Keratinocyte (primary cell): ENCODE results near the gene RHEB. TPM values are rescaled to one million over a fixed set of nuclear protein-coding genes. Genes with fewer than 3 reads are reported as not detected.

Experiments used
- DNase-seq: peaks from one replicate; pipeline ENCODE4 v3.0.0-alpha.2; 2011; ENCODE audit warnings: low read depth, missing footprints, low spot score
- FAIRE-seq: peaks from 2 replicates; lab custom pipeline; 2011; peaks lifted over from hg19 to GRCh38; lab: Jason Lieb, UNC
- H2AFZ ChIP-seq: 2 replicates; pipeline ENCODE4 v1.6.0; 2012; ENCODE audit warnings: low read length, control low read depth, inconsistent platforms; ENCODE audit not compliant: control insufficient read depth
- H3K27ac ChIP-seq: 2 replicates; pipeline ENCODE4 v1.5.1; 2011; ENCODE audit warnings: low read length; ENCODE audit not compliant: control insufficient read depth, insufficient read depth
- H3K27me3 ChIP-seq: 3 replicates; pipeline ENCODE4 v1.6.0; 2011; ENCODE audit warnings: low read length; ENCODE audit not compliant: control insufficient read depth, insufficient read depth; ENCODE audit errors: extremely low read depth
- H3K36me3 ChIP-seq, 2 experiments: 2 replicates in 1 of 2; 3 replicates in 1 of 2; pipeline ENCODE4 v1.5.1; 2011; ENCODE audit warnings: low read length in 2 of 2, mild to moderate bottlenecking in 1 of 2; ENCODE audit not compliant: control insufficient read depth in 2 of 2, insufficient read depth in 2 of 2; ENCODE audit errors: extremely low read depth in 1 of 2
- H3K4me1 ChIP-seq: 3 replicates; pipeline ENCODE4 v1.5.1; 2011; ENCODE audit warnings: low read length; ENCODE audit not compliant: control insufficient read depth, insufficient read depth; ENCODE audit errors: extremely low read depth
- H3K4me2 ChIP-seq: 3 replicates; pipeline ENCODE4 v1.6.0; 2011; ENCODE audit warnings: low read depth, low read length; ENCODE audit not compliant: control insufficient read depth, insufficient read depth; ENCODE audit errors: extremely low read depth
- H3K4me3 ChIP-seq, 3 experiments: fragments of 200-600 bp in 1 of 3; sonication (generic) in 1 of 3; 2 replicates in 2 of 3; 3 replicates in 1 of 3; pipeline ENCODE4 v1.5.1; 2011 to 2016; ENCODE audit warnings: low read length in 3 of 3, mild to moderate bottlenecking in 3 of 3, control low read depth in 2 of 3, inconsistent platforms in 1 of 3, low read depth in 1 of 3, mixed read lengths in 1 of 3, mixed run types in 1 of 3, moderate library complexity in 1 of 3; ENCODE audit not compliant: control insufficient read depth in 2 of 3, insufficient read depth in 2 of 3; ENCODE audit errors: extremely low read depth in 1 of 3
- H3K79me2 ChIP-seq: 2 replicates; pipeline ENCODE4 v1.6.0; 2012; ENCODE audit warnings: low read length; ENCODE audit not compliant: control insufficient read depth, insufficient read depth
- H3K9ac ChIP-seq: 3 replicates; pipeline ENCODE4 v1.6.0; 2011; ENCODE audit warnings: low read length; ENCODE audit not compliant: control insufficient read depth, insufficient read depth; ENCODE audit errors: extremely low read depth
- H3K9me1 ChIP-seq: 3 replicates; pipeline ENCODE4 v1.6.0; 2011; ENCODE audit warnings: low read length; ENCODE audit not compliant: control insufficient read depth, insufficient read depth; ENCODE audit errors: extremely low read depth
- H3K9me3 ChIP-seq: 2 replicates; pipeline ENCODE4 v1.5.1; 2012; ENCODE audit warnings: low read depth, low read length; ENCODE audit not compliant: control insufficient read depth
- H4K20me1 ChIP-seq: 3 replicates; pipeline ENCODE4 v1.6.0; 2011; ENCODE audit warnings: low read length; ENCODE audit not compliant: control insufficient read depth, insufficient read depth; ENCODE audit errors: extremely low read depth
- CTCF ChIP-seq, 3 experiments: IDR thresholded peaks in 1 of 3; conservative IDR thresholded peaks in 1 of 3; optimal IDR thresholded peaks in 1 of 3; 2 replicates in 2 of 3; 3 replicates in 1 of 3; pipeline versions ENCODE3 to v1.5.1; 2011; ENCODE audit warnings: low read length in 3 of 3, mild to moderate bottlenecking in 3 of 3, moderate library complexity in 2 of 3, control low read depth in 1 of 3, inconsistent platforms in 1 of 3; ENCODE audit not compliant: insufficient read depth in 2 of 3; ENCODE audit errors: extremely low read depth in 1 of 3
- EZH2 ChIP-seq: IDR thresholded peaks from one replicate; pipeline ENCODE4 v1.6.1; 2012; ENCODE audit warnings: inconsistent platforms, mild to moderate bottlenecking, low read length, moderate library complexity
- dilution Hi-C: fragments of 300-500 bp; cut with MboI; formaldehyde crosslinking; loops from one replicate; pipeline ENCODE4 v1.7.0; 2020; ENCODE audit warnings: low sequenced_read_pairs; ENCODE audit not compliant: extremely low pct_ligation_motif_present
- polyA plus RNA-seq, 5 experiments: library from polyadenylated mRNA; depleted of rRNA in 3 of 5; stranded (reverse) in 3 of 5; stranded (forward) in 1 of 5; unstranded in 1 of 5; fragments of >200 nt; gene quantifications; 1 replicate in 1 of 5; 2 replicates in 3 of 5; 3 replicates in 1 of 5; pipeline versions ENCODE4 v1.2.1 to v1.2.3, GENCODE V29; 2011 to 2012; ENCODE audit warnings: missing spikeins in 2 of 5, low read depth in 1 of 5, low replicate concordance in 1 of 5

Gene RHEB
- polyA plus RNA-seq, 1 donor (not counting 4 experiments of a cell fraction or from before 2014, with no cell fraction given) = 138 TPM

- Histone ChIP-seq H3K79me2 (peaks cover 99% of the 10 kb centered on the region), H3K4me2 (peak overlapping the region; percentile 48), H3K27me3 (no peaks in the 10 kb centered on the region), H2AFZ (no peak overlapping the region), H4K20me1 (peaks cover 20% of the 10 kb centered on the region), H3K9me3 (no peaks in the 10 kb centered on the region), H3K4me1 (peaks cover 38% of the 10 kb centered on the region), H3K27ac (peak overlapping the region; percentile 44), H3K4me3 (no peak overlapping the region), H3K36me3 (no peaks in the 10 kb centered on the region), H3K9ac (peak overlapping the region; percentile 6), H3K9me1 (no peaks in the 10 kb centered on the region)
- TF ChIP-seq CTCF (optimal IDR thresholded peaks at IDR 0.05 in 1 of 3, IDR thresholded peaks at IDR 0.05 in 1 of 3, conservative IDR thresholded peaks at IDR 0.05 in 1 of 3; ENCODE audit: extremely low read depth in 1 of 3, insufficient read depth in 2 of 3, low read length in 3 of 3) (peak in 2 of 3 experiments; percentile 27 to 46), EZH2 (no peak)
- FAIRE-seq = peak; percentile 44
- dilution Hi-C loops = no loop called here
- no peak for DNase-seq
Measured at GRCh38 chr7:151506901-151507382, 12.8 kb downstream of the RHEB start.

- peak overlapping the region; percentile 49 for H3K4me2 ChIP-seq
- H3K79me2 ChIP-seq = peaks cover 99% of the 10 kb centered on the region
- no peaks in the 10 kb centered on the region for H3K9me1 ChIP-seq
- H3K9me3 ChIP-seq = no peaks in the 10 kb centered on the region
- no peak overlapping the region for H3K4me3 ChIP-seq
- no peaks in the 10 kb centered on the region for H3K36me3 ChIP-seq
- no peak for TF ChIP-seq EZH2
- no peak for TF ChIP-seq CTCF (optimal IDR thresholded peaks at IDR 0.05 in 1 of 3, IDR thresholded peaks at IDR 0.05 in 1 of 3, conservative IDR thresholded peaks at IDR 0.05 in 1 of 3; ENCODE audit: extremely low read depth in 1 of 3, insufficient read depth in 2 of 3, low read length in 3 of 3)
- dilution Hi-C loops = no loop called here
- H2AFZ ChIP-seq = no peak overlapping the region
- DNase-seq = no peak
- peaks cover 38% of the 10 kb centered on the region for H3K4me1 ChIP-seq
- H3K27me3 ChIP-seq = no peaks in the 10 kb centered on the region
- H3K27ac ChIP-seq = peak overlapping the region; percentile 59
- no peak overlapping the region for H3K9ac ChIP-seq
- no peak for FAIRE-seq
- peaks cover 16% of the 10 kb centered on the region for H4K20me1 ChIP-seq
Measured at GRCh38 chr7:151505836-151506468, 13.7 kb downstream of the RHEB start.
